Choroid plexus epithelial cell (primary cell): ENCODE data around the gene DMAC1.
A peak's percentile ranks its signal among the peaks of the same experiment; 100 is the strongest.

Source experiments
- DNase-seq: peaks from one replicate; pipeline ENCODE4 v3.0.0-alpha.2; 2010; ENCODE audit warnings: low read depth
- H3K4me3 ChIP-seq: 2 replicates; pipeline ENCODE4 v1.5.1; 2011; ENCODE audit warnings: low read depth, mild to moderate bottlenecking, control low read depth, low read length, moderate library complexity
- TF ChIP-seq, protein P1 (sequence below): conservative IDR thresholded peaks from 2 replicates; pipeline ENCODE4 v1.5.1; 2011; ENCODE audit warnings: low read depth, mild to moderate bottlenecking, control low read depth, inconsistent platforms, low read length, moderate library complexity

Gene DMAC1

DNA sequence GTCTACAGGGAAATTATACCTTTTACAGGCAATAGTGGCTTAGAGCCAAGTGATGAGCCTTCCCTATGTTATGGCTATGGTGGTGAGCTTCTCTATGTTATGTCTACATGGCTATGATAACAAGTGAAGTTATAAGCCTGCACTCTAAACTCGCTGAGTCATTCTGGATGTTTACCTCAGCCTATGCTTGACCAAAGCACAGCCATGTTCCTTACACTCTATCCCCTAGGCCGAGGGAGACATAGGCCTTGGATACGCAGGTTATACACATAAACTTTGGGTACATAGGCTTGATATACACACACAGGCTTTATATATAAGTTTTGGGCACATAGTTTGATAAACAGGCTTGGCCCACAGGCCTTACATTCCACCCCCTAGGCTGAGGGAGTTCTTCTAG lies 13.8 kb downstream of the DMAC1 start:
- DNase-seq = no peak
- H3K4me3 ChIP-seq = no peak overlapping the region
- TF ChIP-seq, protein P1, sequence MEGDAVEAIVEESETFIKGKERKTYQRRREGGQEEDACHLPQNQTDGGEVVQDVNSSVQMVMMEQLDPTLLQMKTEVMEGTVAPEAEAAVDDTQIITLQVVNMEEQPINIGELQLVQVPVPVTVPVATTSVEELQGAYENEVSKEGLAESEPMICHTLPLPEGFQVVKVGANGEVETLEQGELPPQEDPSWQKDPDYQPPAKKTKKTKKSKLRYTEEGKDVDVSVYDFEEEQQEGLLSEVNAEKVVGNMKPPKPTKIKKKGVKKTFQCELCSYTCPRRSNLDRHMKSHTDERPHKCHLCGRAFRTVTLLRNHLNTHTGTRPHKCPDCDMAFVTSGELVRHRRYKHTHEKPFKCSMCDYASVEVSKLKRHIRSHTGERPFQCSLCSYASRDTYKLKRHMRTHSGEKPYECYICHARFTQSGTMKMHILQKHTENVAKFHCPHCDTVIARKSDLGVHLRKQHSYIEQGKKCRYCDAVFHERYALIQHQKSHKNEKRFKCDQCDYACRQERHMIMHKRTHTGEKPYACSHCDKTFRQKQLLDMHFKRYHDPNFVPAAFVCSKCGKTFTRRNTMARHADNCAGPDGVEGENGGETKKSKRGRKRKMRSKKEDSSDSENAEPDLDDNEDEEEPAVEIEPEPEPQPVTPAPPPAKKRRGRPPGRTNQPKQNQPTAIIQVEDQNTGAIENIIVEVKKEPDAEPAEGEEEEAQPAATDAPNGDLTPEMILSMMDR = no peak

DNA sequence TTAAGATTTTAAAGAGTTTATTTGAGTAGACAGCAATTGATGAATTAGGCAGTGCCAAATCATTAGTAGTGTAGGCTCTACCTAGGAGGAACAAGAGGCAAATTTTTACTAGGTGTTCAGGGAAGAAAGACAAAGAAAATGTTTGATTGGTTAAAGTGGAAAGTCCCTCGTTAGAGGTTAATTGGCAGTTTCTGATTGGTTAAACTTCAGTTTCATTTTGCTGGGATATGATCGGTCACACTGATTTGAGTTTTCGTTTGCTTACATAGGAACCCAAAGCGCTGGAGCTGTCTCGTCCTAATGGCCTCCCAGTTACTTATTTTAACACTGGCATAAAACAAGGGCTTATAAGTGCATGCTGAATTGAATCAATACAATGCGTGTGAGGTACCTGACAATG lies 15.1 kb downstream of the DMAC1 start:
- TF ChIP-seq, protein P1 = no peak
- no peak for DNase-seq
- H3K4me3 ChIP-seq = no peak overlapping the region

DNA sequence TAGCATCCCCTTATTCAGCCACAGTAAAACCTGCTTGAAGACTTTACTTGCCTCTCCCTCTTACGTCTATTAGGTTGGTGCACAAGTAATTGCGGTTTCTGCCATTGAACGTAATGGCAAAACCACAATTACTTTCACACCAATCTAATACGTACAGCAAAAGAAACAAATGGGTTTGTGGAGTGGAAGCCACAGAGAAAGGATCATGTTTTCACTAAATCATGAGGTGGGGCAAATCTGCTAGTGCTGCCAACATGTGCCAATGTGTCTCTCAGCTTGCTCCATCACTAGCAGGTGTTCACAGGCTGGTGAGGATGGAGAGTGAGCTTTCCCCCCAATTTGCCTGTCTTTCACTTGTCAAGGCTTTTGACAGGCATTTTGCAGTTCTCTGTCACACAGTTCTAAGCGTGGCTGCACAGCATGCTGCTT lies 15.9 kb downstream of the DMAC1 start:
- H3K4me3 ChIP-seq = no peak overlapping the region
- DNase-seq = no peak
- TF ChIP-seq, protein P1 = no peak

DNA sequence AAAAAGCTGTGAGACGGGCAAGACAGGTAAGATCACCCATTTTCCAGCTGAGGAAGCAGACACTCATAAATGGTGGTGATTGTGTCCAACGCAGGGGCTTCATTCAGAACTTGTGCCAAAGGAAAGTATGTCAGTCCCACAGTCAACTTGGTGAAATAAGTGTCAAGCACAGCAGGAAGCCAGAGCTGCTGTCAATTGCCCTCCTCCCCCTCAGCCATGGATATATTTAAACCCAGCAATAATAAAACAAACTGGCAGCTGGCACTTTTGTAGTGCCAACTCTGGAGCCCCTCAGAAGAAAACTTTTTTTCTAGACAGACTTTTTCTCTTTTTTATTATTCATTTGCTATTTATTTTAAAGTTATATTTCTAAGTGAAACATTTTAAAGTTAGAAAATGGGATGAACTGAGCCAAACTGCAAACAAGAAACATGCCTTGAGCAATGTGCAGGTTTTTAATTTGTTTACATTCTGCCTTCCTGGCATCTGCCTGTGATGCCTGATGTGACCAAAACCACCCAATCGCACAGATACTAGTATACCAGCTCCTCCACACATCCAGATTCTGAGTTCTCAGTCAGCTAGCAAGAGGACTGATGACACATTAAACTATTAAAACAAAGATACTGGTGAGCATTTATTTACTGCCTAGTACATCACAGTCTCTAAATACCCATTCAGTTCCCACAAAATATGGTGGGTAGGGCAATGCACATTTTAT lies 17.0 kb downstream of the DMAC1 start:
- DNase-seq = no peak
- H3K4me3 ChIP-seq = no peak overlapping the region
- TF ChIP-seq, protein P1 = no peak

DNA sequence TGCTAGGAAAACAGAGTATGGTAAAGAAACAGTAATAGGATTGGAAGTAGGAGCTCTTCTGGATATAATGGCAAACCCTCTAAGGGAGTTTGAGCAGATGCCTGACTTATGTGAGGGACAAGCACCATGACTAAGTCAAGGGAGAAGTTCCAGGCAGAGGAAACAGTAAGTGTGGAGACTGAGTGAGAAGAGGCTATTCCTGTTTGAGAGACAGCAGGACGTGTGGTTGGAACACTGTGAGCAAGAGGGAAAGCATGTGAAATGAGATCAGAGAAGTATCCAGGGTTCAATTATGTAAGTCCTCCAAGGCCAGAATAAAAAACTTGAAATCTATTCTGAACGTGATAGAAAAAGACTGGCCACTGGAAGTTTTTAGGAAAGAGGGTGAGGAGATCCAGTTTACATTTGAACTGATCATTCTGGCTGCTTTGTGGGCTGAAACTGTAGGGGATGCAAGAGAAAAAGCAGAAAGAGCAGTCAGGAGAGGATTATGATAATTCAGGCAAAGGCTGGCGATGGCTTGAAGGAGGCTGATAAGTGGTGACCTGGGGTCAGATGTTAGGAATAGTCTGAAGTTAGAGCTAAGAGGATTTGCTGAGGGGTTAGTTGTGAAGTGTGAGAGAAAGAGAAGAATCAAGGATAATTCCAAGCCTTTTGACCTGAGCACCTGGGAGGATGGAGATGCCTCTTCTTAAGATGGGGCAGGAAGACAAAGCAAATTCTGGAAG lies 19.2 kb downstream of the DMAC1 start:
- TF ChIP-seq, protein P1 = no peak
- no peak overlapping the region for H3K4me3 ChIP-seq

GRCh38 chr9:7778851-7779600 lies 20.6 kb downstream of the DMAC1 start:
- DNase-seq = no peak
- TF ChIP-seq, protein P1 = no peak
- no peak overlapping the region for H3K4me3 ChIP-seq

More for the DNA sequence above, 19.2 kb downstream of the DMAC1 start:
- DNase-seq = peak; percentile 61
